GM12878 (cell line): ENCODE measurements around the gene MSH4. TPM values are rescaled to one million over a fixed set of nuclear protein-coding genes. Genes with fewer than 3 reads are reported as not detected.

Source experiments
- ATAC-seq: fragments of 200-7000 bp; cut with Tn5 transposase; 3 replicates; pipeline ENCODE4 v1.9.1; 2020; ENCODE audit warnings: mild to moderate bottlenecking, moderate library complexity
- BruUV-seq: library from RNA; stranded (reverse); fragments of 400-500 nt; replicated peaks from 2 replicates; lab custom pipeline; 2021; lab: Mats Ljungman, UMichigan
- CTCF ChIA-PET: fragments of 300-600 bp; sonication (Branson Sonifier 250); formaldehyde crosslinking; extraction: SDS; loops from one replicate; lab custom pipeline; 2021; ENCODE audit warnings: inconsistent platforms; lab: Yijun Ruan, JAX
- POLR2A ChIA-PET: fragments of 350-600 bp; formaldehyde crosslinking; extraction: SDS; loops from one replicate; lab custom pipeline; 2021; ENCODE audit warnings: inconsistent platforms; lab: Charles Lee
- RAD21 ChIA-PET: fragments of 300-600 bp; sonication (Branson Sonifier 250); formaldehyde crosslinking; loops from one replicate; lab custom pipeline; 2023; ENCODE audit warnings: antibody characterized with exemption; ENCODE audit not compliant: unreplicated experiment; lab: Charles Lee
- SMC1A ChIA-PET: fragments of 300-600 bp; sonication (Branson Sonifier 250); formaldehyde crosslinking; loops from one replicate; lab custom pipeline; 2023; ENCODE audit not compliant: unreplicated experiment, uncharacterized antibody; lab: Charles Lee
- DNase-seq: peaks from one replicate; pipeline ENCODE4 v3.0.0-alpha.2; 2011; ENCODE audit warnings: low read depth, low spot score
- FAIRE-seq: peaks from 3 replicates; lab custom pipeline; 2011; peaks lifted over from hg19 to GRCh38; lab: Jason Lieb, UNC
- H2AFZ ChIP-seq: 2 replicates; pipeline ENCODE4 v1.6.0; 2011; ENCODE audit warnings: low read depth, low read length, control low read depth; ENCODE audit not compliant: control insufficient read depth
- H3K27ac ChIP-seq: 2 replicates; pipeline ENCODE4 v1.5.1; 2011; ENCODE audit warnings: control low read depth; ENCODE audit not compliant: control insufficient read depth, insufficient read depth
- H3K27me3 ChIP-seq, 2 experiments: replicated peaks in 1 of 2; 2 replicates each; pipeline versions ENCODE4 v1.6.0 to v1.6.1; 2011; ENCODE audit warnings: low read length in 1 of 2; ENCODE audit not compliant: control insufficient read depth in 2 of 2, insufficient read depth in 2 of 2
- H3K36me3 ChIP-seq, 2 experiments: 2 replicates each; pipeline ENCODE4 v1.5.1; 2011; ENCODE audit warnings: low read length in 1 of 2; ENCODE audit not compliant: control insufficient read depth in 2 of 2, insufficient read depth in 2 of 2
- H3K4me1 ChIP-seq: 2 replicates; pipeline ENCODE4 v1.6.1; 2011; ENCODE audit warnings: mild to moderate bottlenecking, low read length, moderate library complexity, mixed read lengths; ENCODE audit not compliant: control insufficient read depth, insufficient read depth
- H3K4me2 ChIP-seq: 2 replicates; pipeline ENCODE4 v1.6.0; 2011; ENCODE audit warnings: control low read depth; ENCODE audit not compliant: control insufficient read depth, insufficient read depth
- H3K4me3 ChIP-seq: fragments of 200-600 bp; sonication (generic); 2 replicates; pipeline ENCODE4 v1.5.1; 2016
- H3K79me2 ChIP-seq: 2 replicates; pipeline ENCODE4 v1.6.0; 2011; ENCODE audit warnings: low read length; ENCODE audit not compliant: control insufficient read depth, insufficient read depth
- H3K9ac ChIP-seq: 2 replicates; pipeline ENCODE4 v1.8.0; 2011; ENCODE audit warnings: low read length, control low read depth, mixed read lengths; ENCODE audit not compliant: control insufficient read depth, insufficient read depth
- H3K9me3 ChIP-seq: replicated peaks from 3 replicates; pipeline ENCODE4 v1.5.1; 2011; ENCODE audit warnings: mild to moderate bottlenecking, low read length; ENCODE audit not compliant: control insufficient read depth, insufficient read depth
- H4K20me1 ChIP-seq: 2 replicates; pipeline ENCODE4 v1.6.0; 2011; ENCODE audit not compliant: control insufficient read depth, insufficient read depth
- EZH2 ChIP-seq: IDR thresholded peaks from 2 replicates; pipeline ENCODE4 v1.6.1; 2012; ENCODE audit warnings: low read depth, mild to moderate bottlenecking, control low read depth, inconsistent platforms, low read length, borderline replicate concordance; ENCODE audit not compliant: control insufficient read depth
- TBL1XR1 ChIP-seq: IDR thresholded peaks from 2 replicates; pipeline ENCODE4 v1.6.1; 2012; ENCODE audit warnings: low read depth, low read length, improper control_type of control experiment
- ZNF24 ChIP-seq: fragments of 450-650 bp; IDR thresholded peaks from 2 replicates; pipeline ENCODE4 v1.6.1; 2017; ENCODE audit warnings: antibody characterized with exemption, mild to moderate bottlenecking
- WGBS: methylation state at CpG from one replicate; pipeline ENCODE4 v1.1.6; 2016; ENCODE audit warnings: low lambda C conversion rate; ENCODE audit not compliant: insufficient replicate concordance, insufficient coverage; ENCODE audit errors: missing lambda C conversion rate; 5-methylcytosine and 5-hydroxymethylcytosine counted together
- in situ Hi-C: fragments of 300-500 bp; cut with MboI; formaldehyde crosslinking; loops from 9 replicates; pipeline ENCODE4 v1.14.3; 2018; ENCODE audit warnings: mixed read lengths
- intact Hi-C: fragments of 100-400 bp; cut with micrococcal nuclease; formaldehyde crosslinking; loops from one replicate; pipeline ENCODE4 v1.14.2; 2022; ENCODE audit not compliant: unreplicated experiment
- polyA plus RNA-seq, 11 experiments: library from polyadenylated mRNA; depleted of rRNA in 4 of 11; unstranded in 6 of 11; stranded (reverse) in 5 of 11; fragments of >200 nt; fragmentation: Nextera tagmentation in 4 of 11; fragmentation: Illumina TruSeq in 1 of 11; extraction: Ambion mirVana in 4 of 11; extraction: Trizol in 1 of 11; gene quantifications; 1 replicate in 1 of 11; 2 replicates in 10 of 11; pipeline versions ENCODE4 v1.2.1 to v1.2.3, GENCODE V29; 2011 to 2016; ENCODE audit warnings: inconsistent platforms in 2 of 11, missing spikeins in 2 of 11, low read depth in 1 of 11
- total RNA-seq, 4 experiments: library from RNA; depleted of rRNA in 3 of 4; stranded (reverse); fragments of >200 nt in 3 of 4; fragmentation: Illumina TruSeq in 1 of 4; extraction: Trizol in 1 of 4; gene quantifications; 2 replicates each; pipeline versions ENCODE4 v1.2.1 to v1.2.3, GENCODE V29; 2013 to 2021

MSH4 gene
- total and polyA plus RNA-seq, 10 of the 15 experiments (the other 5 are each of a cell fraction or from before 2014, with no cell fraction given), result 0.04 to 0.34 (median 0.09) TPM; not detected in 3

DNA sequence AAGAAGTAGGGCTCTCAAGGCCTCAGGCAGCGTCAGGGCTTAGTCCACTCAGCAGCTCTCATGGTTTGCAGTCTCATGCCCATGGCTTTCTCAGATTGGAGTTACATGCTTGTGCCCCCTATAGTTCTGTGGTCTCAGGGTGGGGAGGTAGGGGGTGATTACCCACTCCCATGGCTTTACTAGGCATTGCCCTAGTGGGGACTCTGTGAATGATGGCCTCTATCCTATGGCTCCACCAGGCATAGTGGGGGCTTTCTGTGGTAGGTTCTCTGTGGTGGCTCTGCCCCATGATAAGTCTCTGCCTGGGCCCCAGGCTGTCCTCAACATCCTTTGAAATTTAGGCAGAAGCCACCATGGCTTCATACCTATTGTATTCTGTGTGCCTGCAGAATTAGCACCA lies 48.9 kb downstream of the MSH4 start:
- ChIA-PET CTCF (no interaction called here), RAD21 (no interaction called here), SMC1A (no interaction called here), POLR2A (no interaction called here)
- in situ Hi-C loops (no loop called here), intact Hi-C loops (no loop called here)
- WGBS, result 0% methylated on average over 1 of the region's 1 CpG
- BruUV-seq, result no TSS peak
- FAIRE-seq (no peak), DNase-seq (no peak), ATAC-seq (no peak)
- H3K4me3 ChIP-seq, result no peak overlapping the region
- H3K9ac ChIP-seq, result no peak overlapping the region
- H3K79me2 ChIP-seq, result no peaks in the 10 kb centered on the region
- H3K9me3 ChIP-seq, result no peaks in the 10 kb centered on the region
- H3K27ac ChIP-seq, result no peak overlapping the region
- H3K4me1 ChIP-seq, result no peaks in the 10 kb centered on the region
- H3K4me2 ChIP-seq, result no peak overlapping the region
- no peaks in the 10 kb centered on the region for H3K27me3 ChIP-seq
- H3K36me3 ChIP-seq, result no peaks in the 10 kb centered on the region
- H2AFZ ChIP-seq, result no peak overlapping the region
- H4K20me1 ChIP-seq, result no peaks in the 10 kb centered on the region
- no peak for TF ChIP-seq ZNF24
- no peak for TF ChIP-seq EZH2

DNA sequence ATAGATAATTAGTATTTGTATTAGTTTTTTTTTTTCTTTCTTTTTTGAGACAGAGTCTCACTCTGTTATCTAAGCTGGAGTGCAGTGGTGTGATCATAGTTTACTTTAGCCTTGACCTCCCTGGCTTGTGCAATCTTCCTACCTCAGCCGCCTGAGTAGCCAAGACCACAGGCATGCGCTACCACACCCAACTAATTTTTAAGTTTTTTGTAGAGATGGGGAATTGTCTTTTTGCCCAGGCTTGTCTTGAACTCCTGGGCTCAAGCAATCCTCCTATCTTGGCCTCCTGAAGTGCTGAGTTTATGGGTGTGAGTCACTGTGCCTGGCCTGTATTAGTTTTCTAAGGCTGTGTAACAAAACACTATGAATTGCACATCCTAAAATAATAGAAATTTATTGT lies 58.3 kb downstream of the MSH4 start:
- H3K4me1 ChIP-seq, result no peaks in the 10 kb centered on the region
- RAD21 ChIA-PET, result no interaction called here
- no peaks in the 10 kb centered on the region for H3K27me3 ChIP-seq
- H3K4me3 ChIP-seq, result no peak overlapping the region
- no peak for FAIRE-seq
- no peak for DNase-seq
- no peaks in the 10 kb centered on the region for H3K36me3 ChIP-seq
- H3K9ac ChIP-seq, result no peak overlapping the region
- H2AFZ ChIP-seq, result no peak overlapping the region
- in situ Hi-C loops (no loop called here), intact Hi-C loops (no loop called here)
- no peak for TF ChIP-seq TBL1XR1
- H3K4me2 ChIP-seq, result no peak overlapping the region
- WGBS, result 90% methylated on average over 2 of the region's 2 CpGs
- ATAC-seq, result no peak
- POLR2A ChIA-PET, result no interaction called here
- CTCF ChIA-PET, result no interaction called here
- no peaks in the 10 kb centered on the region for H3K9me3 ChIP-seq
- SMC1A ChIA-PET, result no interaction called here
- no peak overlapping the region for H3K27ac ChIP-seq
- H3K79me2 ChIP-seq, result no peaks in the 10 kb centered on the region
- H4K20me1 ChIP-seq, result no peaks in the 10 kb centered on the region
- BruUV-seq, result no TSS peak
